H1 (cell line): ENCODE results near the gene SNAP25. TPM values are rescaled to one million over a fixed set of nuclear protein-coding genes. Genes with fewer than 3 reads are reported as not detected.

Experiments
- CBX8 ChIP-seq: fragments of 300-800, 300-1000 bp; sonication (generic); IDR thresholded peaks from 2 replicates; pipeline ENCODE4 v1.7.1; 2016; ENCODE audit warnings: low read depth, low read length, borderline replicate concordance
- CHD1 ChIP-seq: IDR thresholded peaks from 2 replicates; pipeline ENCODE4 v1.6.1; 2012; ENCODE audit warnings: low read depth, low read length, improper control_type of control experiment
- CREB1 ChIP-seq: IDR thresholded peaks from 2 replicates; pipeline ENCODE4 v1.6.1; 2012; ENCODE audit warnings: inconsistent platforms
- E2F6 ChIP-seq: IDR thresholded peaks from 2 replicates; pipeline ENCODE4 v1.6.1; 2012; ENCODE audit warnings: inconsistent platforms
- EGR1 ChIP-seq: IDR thresholded peaks from 2 replicates; pipeline ENCODE4 v1.6.1; 2011; ENCODE audit warnings: low read depth, low read length, borderline replicate concordance
- HDAC2 ChIP-seq, 2 experiments: fragments of 300-600 bp in 1 of 2; sonication (generic) in 1 of 2; IDR thresholded peaks; 2 replicates each; pipeline ENCODE4 v1.6.1; 2011 to 2012; ENCODE audit warnings: low read depth in 2 of 2, low read length in 2 of 2, mild to moderate bottlenecking in 2 of 2, moderate library complexity in 2 of 2, borderline replicate concordance in 1 of 2, inconsistent platforms in 1 of 2
- JUN ChIP-seq: IDR thresholded peaks from 2 replicates; pipeline ENCODE4 v1.6.1; 2011; ENCODE audit warnings: low read depth, mild to moderate bottlenecking, improper control_type of control experiment, low read length
- JUND ChIP-seq: IDR thresholded peaks from 2 replicates; pipeline ENCODE4 v1.6.1; 2011; ENCODE audit warnings: mild to moderate bottlenecking, improper control_type of control experiment, low read length
- KDM1A ChIP-seq: fragments of 200-600, 300-600 bp; sonication (generic); IDR thresholded peaks from 2 replicates; pipeline ENCODE4 v1.7.1; 2016; ENCODE audit warnings: mild to moderate bottlenecking, low read length, borderline replicate concordance
- KDM4A ChIP-seq: IDR thresholded peaks from one replicate; pipeline ENCODE4 v1.7.1; 2012; ENCODE audit warnings: low read depth, mild to moderate bottlenecking, moderate library complexity, low read length, inconsistent platforms; ENCODE audit not compliant: severe bottlenecking
- KDM5A ChIP-seq: fragments of 200-600 bp; IDR thresholded peaks from 2 replicates; pipeline ENCODE4 v1.7.1; 2012; ENCODE audit warnings: mild to moderate bottlenecking, low read length, inconsistent platforms, mixed read lengths
- MAFK ChIP-seq: IDR thresholded peaks from 2 replicates; pipeline ENCODE4 v1.6.1; 2012; ENCODE audit warnings: low read depth, mild to moderate bottlenecking, improper control_type of control experiment, low read length
- NANOG ChIP-seq: IDR thresholded peaks from 2 replicates; pipeline ENCODE4 v1.6.1; 2011; ENCODE audit warnings: low read length, low read depth, mild to moderate bottlenecking, inconsistent platforms; ENCODE audit not compliant: insufficient read depth, poor library complexity, severe bottlenecking
- POLR2AphosphoS5 ChIP-seq: IDR thresholded peaks from 2 replicates; pipeline ENCODE4 v1.6.1; 2011; ENCODE audit warnings: low read depth, low read length
- RBBP5 ChIP-seq: IDR thresholded peaks from 2 replicates; pipeline ENCODE4 v1.7.1; 2012; ENCODE audit warnings: low read depth, mild to moderate bottlenecking, inconsistent platforms, low read length, moderate library complexity, borderline replicate concordance
- RFX5 ChIP-seq: IDR thresholded peaks from 2 replicates; pipeline ENCODE4 v1.6.1; 2011; ENCODE audit warnings: low read depth, low read length, improper control_type of control experiment, borderline replicate concordance
- SAP30 ChIP-seq: fragments of 300-600 bp; sonication (generic); IDR thresholded peaks from 2 replicates; pipeline ENCODE4 v1.7.1; 2012; ENCODE audit warnings: low read length, moderate library complexity, mild to moderate bottlenecking, inconsistent platforms; ENCODE audit not compliant: insufficient read depth, insufficient replicate concordance
- SP2 ChIP-seq: IDR thresholded peaks from 2 replicates; pipeline ENCODE4 v1.6.1; 2012; ENCODE audit warnings: mild to moderate bottlenecking, low read length, inconsistent platforms
- SRF ChIP-seq: IDR thresholded peaks from 2 replicates; pipeline ENCODE4 v1.6.1; 2011; ENCODE audit warnings: mild to moderate bottlenecking, low read depth, low read length, moderate library complexity
- polyA plus RNA-seq, 7 experiments: library from polyadenylated mRNA; depleted of rRNA in 3 of 7; stranded (reverse) in 5 of 7; unstranded in 2 of 7; fragments of >200 nt in 5 of 7; fragments of 200-250 nt in 2 of 7; gene quantifications; 1 replicate in 5 of 7; 2 replicates in 1 of 7; 4 replicates in 1 of 7; pipeline versions ENCODE4 v1.2.1 to v1.2.3, GENCODE V29; 2011 to 2013; ENCODE audit warnings: missing spikeins in 2 of 7, mixed read lengths in 2 of 7
- total RNA-seq: library from RNA; stranded (reverse); fragmentation: NEBNext Ultra II Directional; extraction: Animal tissue kit (Norgen Biotek cat#: 25700); gene quantifications from 2 replicates; pipeline ENCODE4 v1.2.1, GENCODE V29; 2021
- TF ChIP-seq, protein P1 (sequence below): IDR thresholded peaks from 2 replicates; pipeline ENCODE4 v1.6.1; 2012; ENCODE audit warnings: low read length, inconsistent platforms
- TF ChIP-seq, protein P2 (sequence below): IDR thresholded peaks from 2 replicates; pipeline ENCODE4 v1.6.1; 2012; ENCODE audit warnings: inconsistent platforms

SNAP25 gene
- total and polyA plus RNA-seq, 2 of the 8 experiments (the other 6 are each of a cell fraction or from before 2014, with no cell fraction given): 0.51 to 0.52 TPM

GRCh38 chr20:10218536-10219451 is at the start of gene SNAP25 (continued):
- TF ChIP-seq, protein P1, sequence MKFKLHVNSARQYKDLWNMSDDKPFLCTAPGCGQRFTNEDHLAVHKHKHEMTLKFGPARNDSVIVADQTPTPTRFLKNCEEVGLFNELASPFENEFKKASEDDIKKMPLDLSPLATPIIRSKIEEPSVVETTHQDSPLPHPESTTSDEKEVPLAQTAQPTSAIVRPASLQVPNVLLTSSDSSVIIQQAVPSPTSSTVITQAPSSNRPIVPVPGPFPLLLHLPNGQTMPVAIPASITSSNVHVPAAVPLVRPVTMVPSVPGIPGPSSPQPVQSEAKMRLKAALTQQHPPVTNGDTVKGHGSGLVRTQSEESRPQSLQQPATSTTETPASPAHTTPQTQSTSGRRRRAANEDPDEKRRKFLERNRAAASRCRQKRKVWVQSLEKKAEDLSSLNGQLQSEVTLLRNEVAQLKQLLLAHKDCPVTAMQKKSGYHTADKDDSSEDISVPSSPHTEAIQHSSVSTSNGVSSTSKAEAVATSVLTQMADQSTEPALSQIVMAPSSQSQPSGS: no peak
- TF ChIP-seq HDAC2 (IDR thresholded peaks at IDR 0.05; ENCODE audit: borderline replicate concordance in 1 of 2, low read depth in 2 of 2, low read length in 2 of 2) (no peak; a peak in 1 of 4 replicates), RBBP5 (no peak; the same call in 1 of the 2 replicates), RFX5 (no peak), SRF (no peak), JUN (no peak), KDM4A (peak; percentile 16), KDM1A (no peak), KDM5A (no peak), POLR2AphosphoS5 (no peak), SP2 (no peak), MAFK (no peak), SAP30 (peak; percentile 95), EGR1 (peak; percentile 56; the same call in 1 of the 2 replicates), CHD1 (no peak), CBX8 (no peak), NANOG (no peak), CREB1 (peak; percentile 94), E2F6 (no peak), JUND (no peak)
- TF ChIP-seq, protein P2, sequence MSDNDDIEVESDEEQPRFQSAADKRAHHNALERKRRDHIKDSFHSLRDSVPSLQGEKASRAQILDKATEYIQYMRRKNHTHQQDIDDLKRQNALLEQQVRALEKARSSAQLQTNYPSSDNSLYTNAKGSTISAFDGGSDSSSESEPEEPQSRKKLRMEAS: peak; percentile 59
